ENCODE measurements around the gene MRPL55.

MRPL55 gene

GRCh38 chr1:228084325-228084724, 24.8 kb downstream of the MRPL55 start:
- Histone ChIP-seq H3K27me3 (ENCODE audit: control insufficient read depth, insufficient read depth, low read length) (no peaks in the 10 kb centered on the region), H3K9ac (ENCODE audit: low read length) (peak overlapping the region; percentile 82), H3K4me1 (ENCODE audit: control insufficient read depth, low read depth, low read length) (peaks cover 12% of the 10 kb centered on the region), H3K27ac (ENCODE audit: low read length) (no peak overlapping the region), H3K4me3 (ENCODE audit: low read length) (peak overlapping the region; percentile 86), H3K9me3 (ENCODE audit: control insufficient read depth, low read depth, low read length) (no peaks in the 10 kb centered on the region), H3K36me3 (ENCODE audit: control insufficient read depth, low read depth, low read length) (peaks cover 4% of the 10 kb centered on the region)

GRCh38 chr1:228083871-228084278, 25.2 kb downstream of the MRPL55 start:
- Histone ChIP-seq H3K9ac (ENCODE audit: low read length) (peak overlapping the region; percentile 82), H3K9me3 (ENCODE audit: control insufficient read depth, low read depth, low read length) (no peaks in the 10 kb centered on the region), H3K27ac (ENCODE audit: low read length) (no peak overlapping the region), H3K4me1 (ENCODE audit: control insufficient read depth, low read depth, low read length) (peaks cover 15% of the 10 kb centered on the region), H3K4me3 (ENCODE audit: low read length) (peak overlapping the region; percentile 86), H3K36me3 (ENCODE audit: control insufficient read depth, low read depth, low read length) (peaks cover 4% of the 10 kb centered on the region), H3K27me3 (ENCODE audit: control insufficient read depth, insufficient read depth, low read length) (no peaks in the 10 kb centered on the region)

GRCh38 chr1:228082918-228083870, 25.9 kb downstream of the MRPL55 start:
- Histone ChIP-seq H3K9ac (ENCODE audit: low read length) (peak overlapping the region; percentile 82), H3K36me3 (ENCODE audit: control insufficient read depth, low read depth, low read length) (no peaks in the 10 kb centered on the region), H3K4me1 (ENCODE audit: control insufficient read depth, low read depth, low read length) (peaks cover 17% of the 10 kb centered on the region), H3K9me3 (ENCODE audit: control insufficient read depth, low read depth, low read length) (no peaks in the 10 kb centered on the region), H3K27ac (ENCODE audit: low read length) (peak overlapping the region; percentile 52), H3K27me3 (ENCODE audit: control insufficient read depth, insufficient read depth, low read length) (peaks cover under 1% of the 10 kb centered on the region), H3K4me3 (ENCODE audit: low read length) (peak overlapping the region; percentile 86)

GRCh38 chr1:228082214-228082917, 26.7 kb downstream of the MRPL55 start, which contains the start of gene ARF1:
ARF1 (plus strand) TSS chr1:228082708; CDS start chr1:228097115, 14,407 bp downstream.
- peak within 1 kb of the TSS; percentile 82 for H3K9ac ChIP-seq (ENCODE audit: low read length)
- H3K4me3 ChIP-seq (ENCODE audit: low read length): peak within 1 kb of the TSS; percentile 86
- peaks cover 17% of the 10 kb centered on the region for H3K4me1 ChIP-seq (ENCODE audit: control insufficient read depth, low read depth, low read length)
- peak within 1 kb of the TSS; percentile 52 for H3K27ac ChIP-seq (ENCODE audit: low read length)
- no peaks in the 10 kb centered on the region for H3K36me3 ChIP-seq (ENCODE audit: control insufficient read depth, low read depth, low read length)
- H3K27me3 ChIP-seq (ENCODE audit: control insufficient read depth, insufficient read depth, low read length): peaks cover 7% of the 10 kb centered on the region
- no peaks in the 10 kb centered on the region for H3K9me3 ChIP-seq (ENCODE audit: control insufficient read depth, low read depth, low read length)

- no peaks in the 10 kb centered on the region for H3K36me3 ChIP-seq (ENCODE audit: control insufficient read depth, low read depth, low read length)
- no peak overlapping the region for H3K27ac ChIP-seq (ENCODE audit: low read length)
- H3K9me3 ChIP-seq (ENCODE audit: control insufficient read depth, low read depth, low read length): no peaks in the 10 kb centered on the region
- H3K27me3 ChIP-seq (ENCODE audit: control insufficient read depth, insufficient read depth, low read length): peaks cover 12% of the 10 kb centered on the region
- peak overlapping the region; percentile 86 for H3K4me3 ChIP-seq (ENCODE audit: low read length)
- peaks cover 17% of the 10 kb centered on the region for H3K4me1 ChIP-seq (ENCODE audit: control insufficient read depth, low read depth, low read length)
- H3K9ac ChIP-seq (ENCODE audit: low read length): peak overlapping the region; percentile 43
Measured at GRCh38 chr1:228081578-228082213, 27.4 kb downstream of the MRPL55 start.

GRCh38 chr1:228081144-228081543, 28.0 kb downstream of the MRPL55 start:
- H3K4me1 ChIP-seq (ENCODE audit: control insufficient read depth, low read depth, low read length): peaks cover 17% of the 10 kb centered on the region
- H3K9ac ChIP-seq (ENCODE audit: low read length): no peak overlapping the region
- H3K9me3 ChIP-seq (ENCODE audit: control insufficient read depth, low read depth, low read length): no peaks in the 10 kb centered on the region
- H3K27ac ChIP-seq (ENCODE audit: low read length): no peak overlapping the region
- no peaks in the 10 kb centered on the region for H3K36me3 ChIP-seq (ENCODE audit: control insufficient read depth, low read depth, low read length)
- peaks cover 18% of the 10 kb centered on the region for H3K27me3 ChIP-seq (ENCODE audit: control insufficient read depth, insufficient read depth, low read length)
- H3K4me3 ChIP-seq (ENCODE audit: low read length): peak overlapping the region; percentile 86

- Histone ChIP-seq H3K27ac (ENCODE audit: low read length) (no peak overlapping the region), H3K9me3 (ENCODE audit: control insufficient read depth, low read depth, low read length) (no peaks in the 10 kb centered on the region), H3K36me3 (ENCODE audit: control insufficient read depth, low read depth, low read length) (no peaks in the 10 kb centered on the region), H3K27me3 (ENCODE audit: control insufficient read depth, insufficient read depth, low read length) (peaks cover 32% of the 10 kb centered on the region), H3K9ac (ENCODE audit: low read length) (no peak overlapping the region), H3K4me3 (ENCODE audit: low read length) (no peak overlapping the region), H3K4me1 (ENCODE audit: control insufficient read depth, low read depth, low read length) (peaks cover 13% of the 10 kb centered on the region)
Measured at GRCh38 chr1:228079601-228080263, 29.4 kb downstream of the MRPL55 start.

GRCh38 chr1:228079013-228079412, 30.1 kb downstream of the MRPL55 start:
- Histone ChIP-seq H3K4me1 (ENCODE audit: control insufficient read depth, low read depth, low read length) (peaks cover 6% of the 10 kb centered on the region), H3K9me3 (ENCODE audit: control insufficient read depth, low read depth, low read length) (no peaks in the 10 kb centered on the region), H3K27me3 (ENCODE audit: control insufficient read depth, insufficient read depth, low read length) (peaks cover 39% of the 10 kb centered on the region), H3K9ac (ENCODE audit: low read length) (no peak overlapping the region), H3K36me3 (ENCODE audit: control insufficient read depth, low read depth, low read length) (no peaks in the 10 kb centered on the region), H3K27ac (ENCODE audit: low read length) (no peak overlapping the region), H3K4me3 (ENCODE audit: low read length) (no peak overlapping the region)

GRCh38 chr1:228077565-228078330, 31.4 kb downstream of the MRPL55 start:
- Histone ChIP-seq H3K4me3 (ENCODE audit: low read length) (no peak overlapping the region), H3K9me3 (ENCODE audit: control insufficient read depth, low read depth, low read length) (no peaks in the 10 kb centered on the region), H3K27ac (ENCODE audit: low read length) (no peak overlapping the region), H3K36me3 (ENCODE audit: control insufficient read depth, low read depth, low read length) (no peaks in the 10 kb centered on the region), H3K27me3 (ENCODE audit: control insufficient read depth, insufficient read depth, low read length) (peaks cover 52% of the 10 kb centered on the region), H3K4me1 (ENCODE audit: control insufficient read depth, low read depth, low read length) (peaks cover 5% of the 10 kb centered on the region), H3K9ac (ENCODE audit: low read length) (no peak overlapping the region)

GRCh38 chr1:228076796-228077430, 32.2 kb downstream of the MRPL55 start:
- Histone ChIP-seq H3K27me3 (ENCODE audit: control insufficient read depth, insufficient read depth, low read length) (peaks cover 60% of the 10 kb centered on the region), H3K36me3 (ENCODE audit: control insufficient read depth, low read depth, low read length) (no peaks in the 10 kb centered on the region), H3K4me1 (ENCODE audit: control insufficient read depth, low read depth, low read length) (peaks cover 5% of the 10 kb centered on the region), H3K27ac (ENCODE audit: low read length) (no peak overlapping the region), H3K9me3 (ENCODE audit: control insufficient read depth, low read depth, low read length) (no peaks in the 10 kb centered on the region), H3K9ac (ENCODE audit: low read length) (no peak overlapping the region), H3K4me3 (ENCODE audit: low read length) (no peak overlapping the region)
